CD14-positive monocyte (primary cell): Measurements from ENCODE around the gene EIF5AL1. TPM values are rescaled to one million over a fixed set of nuclear protein-coding genes. Genes with fewer than 3 reads are reported as not detected.
A peak's percentile ranks its signal among the peaks of the same experiment; 100 is the strongest.

Experiments
- DNase-seq, 3 donors: peaks; one replicate each; pipeline ENCODE4 v3.0.0-alpha.2; 2011 to 2022
- H2AFZ ChIP-seq: 2 replicates; pipeline ENCODE4 v1.6.0; 2012; ENCODE audit warnings: mild to moderate bottlenecking, low read depth, low read length, inconsistent platforms; ENCODE audit not compliant: insufficient read depth, poor library complexity, severe bottlenecking
- H3K27ac ChIP-seq, 2 donors: 1 replicate in 1 of 2; 2 replicates in 1 of 2; pipeline ENCODE4 v1.5.1; 2012 to 2013; ENCODE audit warnings: low read length in 2 of 2, control low read depth in 1 of 2, inconsistent platforms in 1 of 2, low read depth in 1 of 2, mild to moderate bottlenecking in 1 of 2
- H3K27me3 ChIP-seq, 2 donors: one replicate each; pipeline versions ENCODE4 v1.6.0 to v1.6.1; 2011 to 2013; ENCODE audit warnings: low read length in 2 of 2; ENCODE audit not compliant: control insufficient read depth in 2 of 2, insufficient read depth in 2 of 2
- H3K36me3 ChIP-seq, 2 donors: replicated peaks in 1 of 2; 1 replicate in 1 of 2; 2 replicates in 1 of 2; pipeline versions ENCODE4 v1.5.1 to v1.6.1; 2012 to 2013; ENCODE audit warnings: low read length in 2 of 2, control low read depth in 1 of 2, inconsistent platforms in 1 of 2, mild to moderate bottlenecking in 1 of 2; ENCODE audit not compliant: insufficient read depth in 2 of 2, control insufficient read depth in 1 of 2
- H3K4me1 ChIP-seq, 2 donors: 1 replicate in 1 of 2; 2 replicates in 1 of 2; pipeline versions ENCODE4 v1.5.1 to v1.6.1; 2012 to 2013; ENCODE audit warnings: low read length in 2 of 2, control low read depth in 1 of 2, inconsistent platforms in 1 of 2, mild to moderate bottlenecking in 1 of 2, moderate library complexity in 1 of 2; ENCODE audit not compliant: insufficient read depth in 2 of 2, control insufficient read depth in 1 of 2
- H3K4me2 ChIP-seq: replicated peaks from 2 replicates; pipeline ENCODE3; 2012; ENCODE audit warnings: low read length, moderate library complexity, mild to moderate bottlenecking; ENCODE audit not compliant: poor library complexity, severe bottlenecking; ENCODE audit errors: extremely low read depth
- H3K4me3 ChIP-seq, 3 experiments: fragments of 200-600 bp in 1 of 3; sonication (generic) in 1 of 3; replicated peaks in 1 of 3; 1 replicate in 2 of 3; 2 replicates in 1 of 3; pipeline ENCODE4 v1.5.1; 2011 to 2013; ENCODE audit warnings: low read length in 3 of 3, mild to moderate bottlenecking in 3 of 3, control low read depth in 2 of 3, low read depth in 2 of 3, inconsistent platforms in 1 of 3, moderate library complexity in 1 of 3
- H3K79me2 ChIP-seq: 2 replicates; pipeline ENCODE4 v1.6.0; 2012; ENCODE audit warnings: mild to moderate bottlenecking, control low read depth, inconsistent platforms, low read length, moderate library complexity; ENCODE audit not compliant: insufficient read depth
- H3K9ac ChIP-seq: 2 replicates; pipeline ENCODE4 v1.6.0; 2017; ENCODE audit warnings: low read length, mild to moderate bottlenecking; ENCODE audit not compliant: insufficient read depth, poor library complexity, severe bottlenecking
- H3K9me3 ChIP-seq, 2 donors: replicated peaks in 1 of 2; 1 replicate in 1 of 2; 2 replicates in 1 of 2; pipeline versions ENCODE4 v1.5.1 to v1.6.1; 2012 to 2013; ENCODE audit warnings: low read length in 2 of 2, control low read depth in 1 of 2; ENCODE audit not compliant: control insufficient read depth in 1 of 2, insufficient read depth in 1 of 2
- H4K20me1 ChIP-seq: 2 replicates; pipeline ENCODE4 v1.6.0; 2012; ENCODE audit warnings: mild to moderate bottlenecking, low read length, control low read depth, moderate library complexity; ENCODE audit not compliant: insufficient read depth
- H3K27ac Mint-ChIP-seq, 7 donors: one replicate each; pipeline ENCODE4 v1.8.0; 2020; ENCODE audit warnings: mild to moderate bottlenecking in 7 of 7, mixed read lengths in 7 of 7, moderate library complexity in 6 of 7, inconsistent platforms in 2 of 7
- H3K27me3 Mint-ChIP-seq, 3 donors: one replicate each; pipeline ENCODE4 v1.8.0; 2021 to 2022; ENCODE audit warnings: low read depth in 3 of 3, mild to moderate bottlenecking in 3 of 3, mixed read lengths in 3 of 3, moderate library complexity in 3 of 3, inconsistent platforms in 1 of 3
- H3K36me3 Mint-ChIP-seq, 2 donors: one replicate each; pipeline ENCODE4 v1.8.0; 2020; ENCODE audit warnings: mixed read lengths in 2 of 2, inconsistent platforms in 1 of 2, mild to moderate bottlenecking in 1 of 2
- H3K4me1 Mint-ChIP-seq: one replicate; pipeline ENCODE4 v1.8.0; 2020; ENCODE audit warnings: mild to moderate bottlenecking, mixed read lengths
- H3K4me3 Mint-ChIP-seq, 2 donors: one replicate each; pipeline ENCODE4 v1.8.0; 2020; ENCODE audit warnings: mild to moderate bottlenecking in 2 of 2, mixed read lengths in 2 of 2, moderate library complexity in 1 of 2
- H3K9me3 Mint-ChIP-seq, 7 donors: one replicate each; pipeline ENCODE4 v1.8.0; 2020 to 2022; ENCODE audit warnings: mixed read lengths in 7 of 7, mild to moderate bottlenecking in 6 of 7, moderate library complexity in 6 of 7, inconsistent platforms in 2 of 7
- CTCF ChIP-seq: fragments of 200-600 bp; IDR thresholded peaks from one replicate; pipeline ENCODE4 v1.8.0; 2022; ENCODE audit warnings: antibody characterized with exemption, mild to moderate bottlenecking
- WGBS: methylation state at CpG from one replicate; pipeline ENCODE4 v1.1.5; 2013; ENCODE audit warnings: missing lambda C conversion rate; ENCODE audit not compliant: insufficient coverage; 5-methylcytosine and 5-hydroxymethylcytosine counted together
- intact Hi-C, 2 donors: fragments of 100-400 bp; cut with micrococcal nuclease; formaldehyde crosslinking; loops; one replicate each; pipeline versions ENCODE4 v1.15.0 to v1.15.1; 2023
- polyA plus RNA-seq, 3 donors: library from polyadenylated mRNA; depleted of rRNA in 1 of 3; unstranded in 2 of 3; stranded (reverse) in 1 of 3; fragments of 300-500 nt in 2 of 3; fragments of >200 nt in 1 of 3; fragmentation: Illumina TruSeq in 2 of 3; gene quantifications; 1 replicate in 2 of 3; 2 replicates in 1 of 3; pipeline ENCODE4 v1.2.3, GENCODE V29; 2012 to 2021

Gene EIF5AL1
- polyA plus RNA-seq, 3 donors: 0.16 to 1.7 (median 0.17) TPM

DNA sequence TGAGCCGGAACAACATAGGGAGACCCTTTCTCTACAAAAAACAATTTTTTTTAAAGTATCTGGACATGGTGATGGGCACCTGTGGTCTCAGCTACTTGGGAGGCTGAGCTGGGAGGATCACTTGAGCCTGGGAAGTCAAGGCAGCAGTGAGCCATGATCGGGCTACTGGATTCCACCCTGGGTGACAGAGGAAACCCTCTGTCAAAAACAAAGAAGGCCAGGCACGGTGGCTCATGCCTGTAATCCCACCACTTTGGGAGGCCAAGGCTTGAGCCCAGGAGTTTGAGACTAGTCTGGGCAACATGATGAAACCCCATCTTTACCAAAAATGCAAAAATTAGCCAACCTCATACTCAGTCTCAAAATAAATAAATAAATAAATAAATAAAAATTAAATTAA is 47.0 kb upstream of the EIF5AL1 start:
- Histone ChIP-seq H3K36me3 (no peaks in the 10 kb centered on the region), H3K79me2 (no peaks in the 10 kb centered on the region), H4K20me1 (no peaks in the 10 kb centered on the region), H3K9ac (no peak overlapping the region), H2AFZ (no peak overlapping the region), H3K9me3 (no peaks in the 10 kb centered on the region), H3K4me3 (no peak overlapping the region), H3K27me3 (peaks cover 0 to 3% of the 10 kb centered on the region in 2 donors), H3K4me1 (peaks cover 19 to 20% of the 10 kb centered on the region in 2 donors), H3K4me2 (no peak overlapping the region), H3K27ac (no peak overlapping the region)
- WGBS: 100% methylated on average over 1 of the region's 3 CpGs
- Mint-ChIP-seq H3K4me1 (peaks cover 20% of the 10 kb centered on the region), H3K9me3 (no peaks in the 10 kb centered on the region), H3K27ac (no peak overlapping the region), H3K27me3 (peaks cover 0 to 5% (median 0%) of the 10 kb centered on the region in 3 donors), H3K36me3 (no peaks in the 10 kb centered on the region), H3K4me3 (no peak overlapping the region)
- no peak for DNase-seq
- intact Hi-C loops: loop anchor here in 1 of 2 donors (5.0 kb wide), 1 partner anchor 93 kb away; no protein-coding TSS in a partner anchor
- TF ChIP-seq CTCF: no peak

DNA sequence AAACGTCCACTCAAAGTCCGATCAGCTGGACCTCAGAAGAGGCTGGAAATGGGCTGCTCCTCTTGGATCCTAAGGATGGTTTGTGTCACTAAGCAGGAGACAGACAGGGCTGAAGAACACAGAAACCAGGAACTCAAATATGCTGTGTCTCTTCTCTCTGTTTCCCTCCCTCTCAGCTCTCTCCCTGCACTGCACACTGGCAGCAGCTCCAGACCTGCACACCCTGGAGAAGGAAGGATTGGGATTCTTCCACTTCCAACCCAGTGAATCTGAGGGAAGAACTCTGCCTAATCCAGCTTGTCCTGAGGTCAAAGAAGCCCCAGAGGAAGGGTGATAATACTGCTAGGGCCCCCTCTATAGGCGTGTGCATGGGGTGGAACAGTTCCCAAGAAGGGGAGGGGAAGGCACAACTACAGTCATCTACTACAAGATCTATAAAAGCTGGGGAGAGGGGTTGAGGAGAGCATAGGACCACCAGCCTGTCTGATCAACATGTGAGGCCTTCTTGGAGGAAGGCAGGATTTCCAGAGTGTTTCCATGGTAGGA is 44.2 kb upstream of the EIF5AL1 start:
- Mint-ChIP-seq H3K4me3 (peak overlapping the region; percentile 50 to 85), H3K27ac (peak overlapping the region; percentile 68 to 93 (median 92)), H3K27me3 (peaks cover 2 to 8% (median 3%) of the 10 kb centered on the region in 3 donors), H3K9me3 (peaks cover 0 to 2% (median 0%) of the 10 kb centered on the region in 7 donors), H3K36me3 (no peaks in the 10 kb centered on the region), H3K4me1 (peaks cover 26% of the 10 kb centered on the region)
- WGBS: 38% methylated on average over 2 of the region's 3 CpGs
- no peaks in the 10 kb centered on the region for H3K36me3 ChIP-seq
- intact Hi-C loops: loop anchor here in 1 of 2 donors (5.0 kb wide), 1 partner anchor 96 kb away; no protein-coding TSS in a partner anchor
- no peak for DNase-seq
- no peak overlapping the region for H3K9ac ChIP-seq
- no peak for TF ChIP-seq CTCF
- peak overlapping the region; percentile 77 for H2AFZ ChIP-seq
- H3K27ac ChIP-seq: peak overlapping the region; percentile 61 to 72
- H3K4me3 ChIP-seq: peak overlapping the region in 1 of 3 experiments; percentile 58
- H4K20me1 ChIP-seq: no peaks in the 10 kb centered on the region
- peak overlapping the region; percentile 58 for H3K4me2 ChIP-seq
- no peaks in the 10 kb centered on the region for H3K79me2 ChIP-seq
- H3K4me1 ChIP-seq: peaks cover 23 to 24% of the 10 kb centered on the region in 2 donors
- no peaks in the 10 kb centered on the region for H3K27me3 ChIP-seq
- no peaks in the 10 kb centered on the region for H3K9me3 ChIP-seq
